ENCODE measurements around the gene SRGAP2C. TPM values are rescaled to one million over a fixed set of nuclear protein-coding genes. Genes with fewer than 3 reads are reported as not detected.
"Not testable (repeated sequence)": the region's sequence is repeated elsewhere in the genome, so short reads cannot be mapped to it uniquely, and the experiment has no call there.

Gene SRGAP2C
- polyA plus RNA-seq, 1 donor: 26.2 TPM

DNA sequence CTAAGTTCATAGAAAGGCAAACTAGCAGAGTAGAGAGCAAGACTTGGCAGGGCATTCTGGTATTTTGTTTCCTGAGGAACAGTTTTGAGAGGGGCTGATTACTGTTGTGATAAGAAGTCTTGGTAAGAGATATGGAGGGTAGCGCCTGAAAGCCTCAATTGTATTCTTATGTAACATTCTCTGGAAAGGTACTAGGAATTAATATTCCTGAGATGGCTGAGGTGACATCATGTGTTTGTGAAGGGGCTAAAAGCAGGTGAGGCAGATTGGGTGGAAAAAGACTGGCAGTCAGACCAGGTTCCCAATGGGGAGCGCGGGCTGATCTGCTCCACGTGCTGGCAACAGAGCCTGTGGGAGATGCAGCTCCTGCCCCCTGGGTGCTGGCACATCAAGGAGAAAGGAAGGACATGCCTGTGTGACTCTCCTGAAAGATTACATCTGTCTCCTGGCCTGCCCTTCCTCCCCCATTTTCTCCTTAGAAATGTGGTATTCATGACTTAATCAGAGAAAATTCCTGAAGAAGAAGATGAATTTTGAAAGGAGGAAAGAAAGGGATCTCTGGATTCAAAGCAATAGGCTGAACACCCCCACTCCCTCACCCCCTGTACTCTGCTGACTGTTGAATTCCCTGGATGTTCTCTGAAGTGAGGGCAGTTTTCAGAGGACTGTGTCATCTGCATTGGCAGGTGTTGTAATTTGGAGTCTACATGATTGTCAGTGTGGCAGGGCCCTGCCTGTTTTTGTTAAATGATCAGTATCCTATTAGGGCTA, 94.2 kb downstream of the SRGAP2C start:
- DNase-seq (ENCODE audit: low read depth): not testable (repeated sequence)

DNA sequence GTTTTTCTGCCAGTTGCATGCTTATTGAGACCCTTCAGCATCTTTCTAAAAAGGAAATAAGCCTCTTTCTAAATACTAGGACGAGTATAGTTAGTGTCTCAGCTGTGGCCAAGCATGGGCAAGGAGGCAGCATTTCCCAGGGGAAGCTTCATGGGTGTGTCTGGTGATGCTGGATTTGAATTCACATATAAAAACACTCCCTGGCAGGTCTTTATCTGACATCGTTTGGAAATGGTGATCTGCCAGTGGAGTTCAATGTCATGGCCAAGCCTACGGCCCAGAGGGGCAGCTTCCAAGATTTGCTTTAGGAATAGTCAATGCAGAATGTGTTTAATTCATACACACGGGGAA, 94.7 kb downstream of the SRGAP2C start:
- DNase-seq (ENCODE audit: low read depth): not testable (repeated sequence)

DNA sequence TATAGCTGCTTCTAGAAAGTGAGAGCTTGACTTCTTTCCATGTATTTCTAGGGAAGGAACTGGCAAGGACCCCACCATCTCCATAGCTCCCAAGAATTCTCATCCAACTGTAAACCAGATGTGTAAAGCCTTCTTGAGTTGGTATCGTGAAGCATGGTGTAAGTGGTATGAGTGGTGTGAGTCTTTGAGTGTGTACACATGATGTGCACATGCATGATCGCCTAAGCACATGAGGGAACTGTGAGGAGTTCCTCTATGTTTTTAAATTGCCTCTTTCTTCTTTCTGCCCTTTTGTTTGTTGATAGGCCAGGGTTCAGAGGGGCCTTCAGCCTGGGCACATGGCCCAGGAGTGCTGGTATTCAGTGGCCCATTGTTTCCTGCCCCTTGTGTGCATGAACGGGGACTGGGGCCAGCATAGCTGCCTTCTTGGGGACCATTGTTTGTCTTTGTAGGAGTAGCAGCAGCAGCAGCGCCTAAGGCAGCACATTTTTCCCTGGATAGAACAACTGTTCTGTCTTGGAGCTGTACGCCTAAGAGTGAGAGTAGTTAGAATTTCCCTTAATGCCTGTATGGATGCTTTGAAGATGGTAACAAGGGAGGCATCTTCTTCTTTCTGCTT, 96.0 kb downstream of the SRGAP2C start:
- not testable (repeated sequence) for DNase-seq (ENCODE audit: low read depth)

DNA sequence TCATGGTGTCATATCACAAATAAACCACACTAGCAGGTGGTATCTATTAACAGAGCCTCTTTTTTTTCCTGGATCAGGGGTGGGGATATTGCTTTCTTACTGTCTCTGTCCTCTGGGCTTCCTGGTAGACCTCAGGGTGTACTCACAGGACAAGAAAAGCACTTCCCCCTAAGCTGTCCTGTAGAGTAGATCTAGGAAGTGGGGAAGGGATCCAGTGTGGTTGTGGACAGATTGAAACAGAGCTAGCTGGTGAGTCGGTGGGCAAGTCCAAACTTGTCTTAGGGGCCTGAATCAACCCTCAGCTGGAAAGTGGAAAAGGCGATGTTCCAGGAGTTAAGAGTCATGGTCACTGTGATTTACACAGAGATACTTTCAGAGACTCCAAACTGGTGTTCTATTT, 96.7 kb downstream of the SRGAP2C start:
- DNase-seq (ENCODE audit: low read depth): not testable (repeated sequence)

DNA sequence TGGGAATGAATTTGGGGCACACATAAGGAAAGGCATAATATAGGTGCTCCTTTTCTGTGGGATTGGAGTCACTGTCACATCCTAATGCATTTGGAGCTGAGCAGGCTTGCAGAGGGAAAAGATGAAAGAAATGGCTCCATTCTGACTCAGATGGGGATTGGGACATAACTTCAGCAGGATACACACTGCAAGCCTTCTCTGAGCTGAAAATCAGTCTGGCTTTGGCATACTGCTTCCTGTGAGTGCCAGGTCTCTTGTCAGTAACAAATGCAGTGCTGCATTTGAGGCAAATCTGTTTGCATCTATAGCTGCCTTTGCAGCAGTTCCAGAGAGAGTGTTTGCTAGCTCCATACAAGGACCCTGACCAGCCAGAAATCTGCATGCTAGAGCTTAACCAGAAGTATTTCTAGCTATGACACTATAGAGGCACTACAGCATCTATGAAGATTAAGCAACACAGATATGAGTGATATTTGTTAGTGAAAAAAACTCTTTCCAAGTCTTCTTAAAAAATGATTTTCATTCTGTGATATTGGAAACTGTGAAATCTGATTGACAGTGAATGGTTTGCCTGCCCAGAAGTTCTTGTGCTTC, 98.9 kb downstream of the SRGAP2C start:
- DNase-seq (ENCODE audit: low read depth): not testable (repeated sequence)

DNA sequence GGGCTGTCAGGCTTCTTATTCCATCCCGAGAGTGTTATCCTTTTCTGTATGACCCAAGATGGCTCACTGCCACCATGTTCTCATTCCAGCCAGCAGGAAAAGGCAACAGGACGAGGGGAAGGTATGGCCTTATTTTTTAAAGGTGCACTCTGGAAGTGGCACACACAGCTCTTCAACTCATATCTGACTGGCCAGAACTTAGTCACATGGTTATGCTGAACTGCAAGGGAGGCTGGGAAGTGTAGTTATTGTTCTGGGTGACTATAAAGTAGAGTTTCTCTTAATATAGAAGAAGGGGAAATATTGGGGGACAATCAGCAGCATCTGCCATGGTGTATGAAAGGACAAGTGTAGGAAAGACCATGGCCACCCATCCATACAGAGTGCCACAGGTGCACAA, 107.8 kb downstream of the SRGAP2C start:
- not testable (repeated sequence) for DNase-seq (ENCODE audit: low read depth)

DNA sequence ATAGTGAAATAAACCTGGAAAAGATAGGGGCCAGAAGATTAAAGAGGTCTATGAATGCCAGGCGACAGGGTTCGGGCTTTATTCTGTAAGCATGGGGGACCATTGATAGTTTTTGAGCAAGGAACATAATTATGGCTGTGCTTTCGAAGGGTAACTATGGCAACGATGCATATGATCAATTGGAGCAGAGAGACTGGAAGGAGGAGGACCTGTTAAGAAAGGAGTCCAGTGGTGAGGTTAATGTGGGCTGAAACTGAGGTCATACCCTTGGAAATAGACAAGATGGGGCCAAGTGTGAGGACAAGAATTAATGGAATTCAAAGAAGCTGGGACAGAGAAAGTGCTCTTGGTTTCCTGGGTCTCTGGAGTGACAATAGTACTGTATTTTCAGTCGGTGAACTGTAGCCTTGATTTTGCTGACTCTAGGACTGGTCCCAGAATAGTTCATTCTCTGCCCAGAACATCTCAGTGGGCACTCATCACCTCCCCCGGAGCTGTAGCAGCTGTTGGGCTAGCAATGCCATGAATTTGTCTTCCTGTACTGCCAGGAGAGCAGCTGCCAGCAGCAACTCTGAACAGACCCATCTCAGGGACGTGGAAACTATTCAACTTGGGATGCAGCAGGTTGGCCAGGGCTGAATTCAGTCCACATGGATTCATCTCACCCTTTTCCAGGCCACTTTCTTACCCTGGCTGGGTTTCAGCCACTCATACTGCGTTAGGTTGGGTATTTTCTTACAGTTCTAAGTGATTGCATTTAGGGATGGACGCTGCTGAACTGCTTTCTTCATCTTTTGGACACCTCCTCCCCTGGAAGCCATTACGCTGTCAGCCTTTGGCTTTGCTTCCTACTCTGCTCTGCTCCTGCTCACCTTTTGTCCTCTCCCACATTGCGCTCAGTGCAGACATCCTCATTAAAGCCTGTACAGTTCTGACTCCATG, 108.8 kb downstream of the SRGAP2C start:
- DNase-seq (ENCODE audit: low read depth): not testable (repeated sequence)

DNA sequence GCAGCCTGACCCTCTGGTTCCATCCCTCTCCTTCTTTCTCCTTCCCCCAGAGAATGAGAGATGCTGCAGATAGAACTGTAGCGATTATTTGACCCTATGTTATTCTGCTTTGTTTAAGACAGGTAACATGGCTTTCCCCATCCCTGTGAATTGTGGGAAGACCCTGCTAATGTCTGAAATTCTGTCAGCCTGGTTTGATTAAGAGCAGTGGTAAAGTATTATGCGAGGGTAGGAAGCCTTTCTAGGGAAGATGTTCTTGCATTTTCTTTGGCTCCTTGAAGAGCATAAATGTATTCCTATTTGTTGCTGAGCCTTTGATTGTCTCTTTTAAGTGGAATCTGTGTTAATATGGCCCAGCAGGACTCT, 109.4 kb downstream of the SRGAP2C start:
- not testable (repeated sequence) for DNase-seq (ENCODE audit: low read depth)

DNA sequence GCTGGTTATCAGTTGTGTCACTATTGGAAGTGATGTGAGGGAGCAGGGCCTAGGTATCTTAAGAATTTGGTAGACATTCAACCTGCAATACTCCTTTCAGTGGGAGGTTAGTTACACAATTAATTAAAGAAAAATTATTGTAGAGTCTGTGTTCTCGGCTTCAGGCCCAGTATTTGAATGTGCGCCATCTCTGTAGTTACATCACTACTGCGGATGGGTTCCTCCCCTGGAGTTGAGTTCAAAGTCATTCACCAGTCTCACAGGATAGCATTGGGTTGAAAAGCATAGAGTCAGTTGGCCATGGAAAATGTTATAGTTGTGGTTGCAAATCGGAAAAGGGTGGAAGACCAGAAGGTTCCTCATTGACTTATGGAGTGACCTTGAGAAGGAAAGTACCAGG, 111.8 kb downstream of the SRGAP2C start:
- not testable (repeated sequence) for DNase-seq (ENCODE audit: low read depth)

DNA sequence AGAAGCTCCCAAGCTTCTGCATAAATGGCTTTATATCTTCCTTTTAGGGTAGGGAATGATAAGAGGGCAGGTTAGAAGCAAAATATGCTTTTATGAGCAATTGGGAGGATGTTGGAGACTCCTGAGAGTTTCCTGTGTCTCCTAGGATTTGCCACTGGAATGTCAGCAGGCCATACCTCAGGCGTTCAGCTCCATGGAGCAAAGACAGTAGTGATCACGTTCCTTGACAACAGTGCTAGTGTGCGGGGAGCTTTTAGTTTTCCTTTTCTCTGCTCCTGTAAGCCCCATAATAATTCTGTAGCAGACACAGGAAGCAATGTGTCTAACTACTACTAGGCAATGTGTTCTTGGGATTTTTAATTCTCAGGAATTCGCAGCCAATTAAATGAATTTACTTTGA, 113.8 kb downstream of the SRGAP2C start:
- not testable (repeated sequence) for DNase-seq (ENCODE audit: low read depth)

DNA sequence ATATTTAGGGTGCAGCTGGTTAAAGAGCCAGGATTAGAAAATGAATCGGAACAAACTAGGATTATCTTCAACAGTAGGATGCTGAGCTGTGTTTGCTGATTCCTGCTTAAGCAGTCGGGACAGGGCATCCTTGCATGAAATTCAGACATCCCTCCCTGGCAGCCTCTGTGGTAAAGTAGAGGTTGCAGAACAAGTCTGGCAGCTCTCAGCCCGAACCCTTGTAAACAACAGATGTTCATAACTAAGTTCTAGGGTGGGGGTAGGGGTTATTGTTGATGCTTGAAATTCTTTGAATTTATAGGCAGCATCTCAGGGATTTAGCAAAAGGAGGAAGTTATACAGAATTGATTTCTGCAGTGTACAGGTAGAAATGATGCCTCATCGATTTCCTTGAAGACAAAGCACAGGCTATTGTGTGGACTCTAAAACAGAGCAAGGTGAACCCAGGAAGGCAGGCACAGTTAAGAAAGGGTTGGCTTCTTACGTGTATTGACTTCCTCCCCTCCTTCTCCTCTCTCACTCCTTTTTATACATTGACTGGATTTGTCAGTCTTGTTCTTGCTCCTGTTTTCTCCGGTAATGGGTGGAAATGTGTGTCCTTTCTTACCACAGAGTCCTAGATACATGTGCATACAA, 114.9 kb downstream of the SRGAP2C start:
- not testable (repeated sequence) for DNase-seq (ENCODE audit: low read depth)

DNA sequence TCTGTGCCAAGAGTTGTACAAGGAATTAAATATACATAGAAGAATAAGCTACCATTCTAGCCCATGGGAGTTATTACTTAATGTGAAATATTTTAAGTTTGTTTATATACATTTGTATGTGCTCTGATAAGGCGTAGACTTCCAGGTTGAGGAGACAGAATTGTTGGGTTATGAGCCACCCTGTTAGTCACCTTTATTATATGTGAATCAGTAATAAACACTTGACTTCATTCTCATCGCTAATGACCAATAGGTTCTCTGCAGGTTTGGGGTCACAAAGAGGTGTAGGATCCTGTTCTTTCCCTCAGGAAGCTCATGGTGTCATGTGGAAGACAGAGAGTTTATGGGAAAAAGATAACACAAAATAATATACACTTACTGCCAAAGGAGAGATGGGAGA, 117.1 kb downstream of the SRGAP2C start:
- DNase-seq (ENCODE audit: low read depth): not testable (repeated sequence)

DNA sequence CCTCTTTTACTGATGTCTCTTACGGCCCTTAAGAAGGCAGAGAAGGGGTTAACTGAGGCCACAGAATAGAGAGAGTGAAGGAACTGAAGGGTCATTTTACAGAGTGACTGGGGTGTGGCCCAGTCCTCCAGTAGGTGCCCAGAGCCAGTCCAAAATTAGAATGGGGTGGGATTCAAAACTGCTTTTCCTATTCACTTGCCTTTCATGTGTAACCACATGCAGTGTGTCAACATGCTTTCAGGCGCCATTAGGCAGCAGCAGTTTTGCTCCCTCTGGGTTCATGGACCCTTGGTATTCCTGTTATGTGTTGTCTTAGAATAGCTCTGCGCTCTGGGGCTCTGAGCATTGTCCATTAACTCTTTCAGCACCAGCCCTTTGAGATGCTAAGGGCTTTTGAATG, 123.0 kb downstream of the SRGAP2C start:
- not testable (repeated sequence) for DNase-seq (ENCODE audit: low read depth)

DNA sequence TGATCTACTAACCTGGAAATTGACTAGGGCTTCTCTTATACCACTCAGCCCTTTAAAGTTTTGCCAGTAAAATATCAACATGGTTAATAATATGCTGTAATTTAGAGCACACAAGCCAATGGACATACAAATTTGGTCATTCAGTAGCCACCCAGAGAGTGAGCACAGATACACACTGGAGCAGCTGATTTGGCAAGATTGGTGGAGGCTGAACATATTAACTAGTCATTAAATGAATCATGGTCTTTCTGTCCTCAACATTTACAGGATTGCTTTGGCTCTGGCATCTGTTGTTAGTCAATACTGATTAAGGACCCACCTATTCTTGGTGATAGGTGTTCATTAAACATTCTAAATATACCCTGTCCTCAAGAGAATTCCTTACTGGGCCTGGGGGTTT, 130.7 kb downstream of the SRGAP2C start:
- DNase-seq (ENCODE audit: low read depth): not testable (repeated sequence)

DNA sequence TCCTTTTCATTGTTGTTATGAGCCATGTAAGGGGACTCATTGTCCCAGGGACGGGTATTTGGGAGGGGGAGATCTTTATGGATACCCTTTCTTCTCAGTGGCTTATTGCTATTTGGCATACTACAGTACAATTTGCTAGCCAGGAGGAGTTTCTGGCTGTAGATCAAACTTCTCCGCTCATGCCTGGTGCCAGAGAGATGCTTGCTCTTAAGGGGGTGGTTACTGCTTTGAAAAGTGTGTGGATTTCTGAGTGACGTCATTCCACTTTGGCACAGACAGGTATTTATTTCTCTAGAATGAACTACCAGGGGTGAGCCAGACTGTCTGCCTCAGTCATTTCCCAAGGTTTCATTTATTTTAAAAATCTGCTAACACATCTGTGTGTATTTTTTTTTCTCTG, 131.3 kb downstream of the SRGAP2C start:
- DNase-seq (ENCODE audit: low read depth): not testable (repeated sequence)

DNA sequence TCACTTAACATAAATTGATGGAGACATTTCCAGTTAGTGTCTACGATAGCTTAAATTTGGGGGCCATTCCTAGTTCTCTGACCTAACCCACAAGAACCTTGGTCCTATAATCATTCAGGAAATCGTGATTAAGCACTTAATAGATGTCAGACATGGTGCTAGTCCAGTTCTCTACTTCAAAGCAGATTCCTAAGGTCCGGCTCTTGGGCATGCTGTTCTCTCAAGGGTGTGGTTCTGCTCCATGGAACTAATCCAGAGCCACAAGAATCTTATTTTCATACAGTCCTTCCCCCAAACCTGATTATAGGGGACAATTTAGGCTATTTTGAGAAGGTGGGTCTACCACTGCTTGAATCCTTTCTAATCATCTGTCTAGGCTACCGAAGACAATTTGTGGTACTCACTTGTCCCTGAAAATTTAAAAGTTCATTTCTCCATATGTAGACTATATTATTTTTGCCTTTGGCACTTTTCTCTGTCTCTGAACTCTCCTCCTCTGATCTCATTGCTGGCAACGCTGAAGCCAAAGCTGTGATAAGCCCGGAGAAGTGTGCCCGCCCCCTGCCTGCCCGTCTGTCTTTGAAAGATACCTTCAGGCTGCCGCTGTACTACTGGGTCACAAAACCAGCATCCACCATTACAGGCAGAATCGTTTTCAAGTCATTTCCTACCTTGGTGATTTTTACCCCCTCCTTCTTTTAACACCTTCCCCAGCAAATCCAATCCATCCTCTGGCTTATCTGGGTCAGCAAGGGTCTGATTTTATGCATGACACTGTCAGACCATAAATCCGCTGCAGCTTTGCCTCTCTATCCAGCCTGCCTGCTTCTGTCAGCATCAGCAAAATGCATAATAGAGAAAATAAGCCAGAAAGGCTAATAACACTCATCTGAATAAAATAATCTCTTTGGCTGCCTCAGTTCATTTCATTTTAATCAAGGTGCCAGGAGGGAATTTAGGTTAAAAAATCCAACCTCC, 133.0 kb downstream of the SRGAP2C start:
- not testable (repeated sequence) for DNase-seq (ENCODE audit: low read depth)

DNA sequence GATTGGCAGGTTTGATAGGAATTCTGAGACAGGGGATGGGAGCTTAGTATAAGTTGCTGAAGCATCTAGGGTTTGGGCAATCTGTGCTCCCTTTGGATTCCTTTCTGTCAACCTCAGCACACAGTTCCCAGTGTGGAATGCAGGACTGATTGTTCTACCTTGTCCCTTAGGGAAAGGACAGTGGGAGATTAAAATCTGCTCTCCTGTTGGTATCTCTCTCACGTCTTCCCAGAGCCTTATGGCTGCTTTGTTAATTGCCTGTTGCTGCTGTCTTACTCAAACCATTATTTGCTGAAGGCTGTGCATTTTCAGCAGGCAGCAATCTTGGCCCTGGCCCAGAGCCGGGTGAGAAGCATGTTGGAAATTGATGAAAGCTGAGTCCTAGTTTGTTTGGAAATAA, 133.9 kb downstream of the SRGAP2C start:
- not testable (repeated sequence) for DNase-seq (ENCODE audit: low read depth)

DNA sequence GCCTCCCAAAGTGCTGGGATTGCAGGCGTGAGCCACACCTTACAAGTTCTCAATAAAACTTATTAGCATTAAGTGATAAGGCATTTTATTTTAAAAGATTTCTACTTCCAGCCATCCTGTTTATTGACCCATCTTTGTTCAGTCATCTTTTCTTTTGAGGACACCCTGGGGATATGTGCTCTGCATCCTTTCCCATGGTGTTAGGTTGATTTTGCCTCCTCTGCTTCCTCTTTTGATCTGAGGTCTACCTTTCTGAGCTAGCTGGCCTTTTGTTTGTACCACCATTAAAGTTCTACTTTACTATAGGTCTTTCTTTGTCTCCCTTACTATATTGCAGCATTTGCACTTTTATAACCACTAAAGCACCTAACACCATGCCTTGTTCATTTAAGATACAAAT, 136.9 kb downstream of the SRGAP2C start:
- not testable (repeated sequence) for DNase-seq (ENCODE audit: low read depth)

DNA sequence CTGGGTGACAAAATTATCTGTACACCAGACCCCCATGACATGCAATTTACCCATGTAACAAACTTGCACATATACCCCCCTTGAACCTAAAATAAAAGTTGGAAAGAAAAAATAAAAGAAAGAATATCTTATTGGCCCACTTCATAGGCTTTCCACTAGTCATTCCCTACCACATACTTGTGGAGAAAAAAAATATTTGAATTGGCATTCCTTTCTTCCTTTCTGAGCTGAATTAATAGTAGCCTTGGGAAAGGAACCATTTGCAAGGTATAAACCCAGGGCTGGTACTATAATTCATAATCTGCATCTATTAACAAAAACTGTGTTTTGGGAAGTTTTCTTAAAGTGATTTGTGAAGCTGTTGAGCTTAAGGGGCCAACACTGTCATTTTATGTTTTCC, 140.0 kb downstream of the SRGAP2C start:
- DNase-seq (ENCODE audit: low read depth): not testable (repeated sequence)

DNA sequence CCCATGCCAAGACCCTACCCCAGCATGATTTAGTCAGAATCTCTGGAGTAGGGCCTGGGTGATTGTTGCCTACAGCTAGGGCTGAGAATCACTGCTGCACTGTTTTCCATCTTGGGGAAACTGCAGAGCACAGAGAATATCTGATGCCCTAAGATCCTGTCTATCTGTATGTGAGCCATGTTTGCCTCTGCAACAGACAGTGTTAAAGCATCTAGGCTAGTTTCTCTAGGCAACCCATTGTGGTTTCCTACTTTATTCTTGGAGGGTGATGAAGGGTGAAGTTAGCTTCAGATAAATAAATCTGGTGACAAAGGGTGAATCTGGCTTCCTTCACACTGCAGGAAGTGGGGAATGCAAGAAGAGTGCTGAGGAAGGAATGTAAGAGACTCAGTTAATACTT, 147.4 kb downstream of the SRGAP2C start:
- DNase-seq (ENCODE audit: low read depth): not testable (repeated sequence)
